HG03520 (cell line): ENCODE measurements around the gene GFER.
"Not testable (repeated sequence)": the region's sequence is repeated elsewhere in the genome, so short reads cannot be mapped to it uniquely, and the experiment has no call there.

Experiments used
- ATAC-seq: cut with Tn5 transposase; IDR thresholded peaks from one replicate; pipeline ENCODE4 v1.9.1; 2021; ENCODE audit warnings: mild to moderate bottlenecking, moderate library complexity; ENCODE audit not compliant: unreplicated experiment

The GFER gene

DNA sequence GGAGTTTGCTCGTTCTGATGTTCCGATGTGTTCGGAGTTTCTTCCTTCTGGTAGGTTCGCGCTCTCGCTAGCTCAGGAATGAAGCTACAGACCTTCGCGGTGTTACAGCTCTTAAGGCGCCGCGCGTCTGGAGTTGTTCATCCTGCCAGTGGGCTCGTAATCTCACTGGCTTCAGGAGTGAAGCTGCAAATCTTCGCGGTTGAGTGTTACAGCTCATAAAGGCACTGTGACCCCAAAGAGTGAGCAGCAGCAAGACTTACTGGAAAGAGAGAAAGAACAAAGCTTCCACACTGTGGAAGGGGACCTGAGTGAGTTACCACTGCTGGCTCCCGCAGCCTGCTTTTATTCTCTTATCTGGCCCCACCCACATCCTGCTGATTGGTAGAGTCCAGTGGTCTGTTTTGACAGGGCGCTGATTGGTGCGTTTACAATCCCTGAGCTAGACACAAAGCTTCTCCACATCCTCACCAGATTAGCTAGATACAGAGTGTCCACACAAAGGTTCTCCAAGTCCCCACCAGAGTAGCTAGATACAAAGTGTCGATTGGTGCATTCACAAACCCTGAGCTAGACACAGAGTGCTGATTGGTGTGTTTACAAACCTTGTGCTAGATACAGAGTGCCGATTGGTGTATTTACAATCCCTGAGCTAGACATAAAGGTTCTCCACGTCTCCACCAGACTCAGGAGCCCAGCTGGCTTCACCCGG, 26.4 kb upstream of the GFER start:
- ATAC-seq: not testable (repeated sequence)

GRCh38 chr16:1958143-1958491, 25.9 kb upstream of the GFER start:
- not testable (repeated sequence) for ATAC-seq

GRCh38 chr16:1958715-1959268, 25.2 kb upstream of the GFER start:
- no peak for ATAC-seq

- peak; percentile 67 for ATAC-seq
Measured at GRCh38 chr16:1959269-1960039, 24.5 kb upstream of the GFER start, which contains the start of gene NDUFB10. Gene NDUFB10 (plus strand): TSS chr16:1959538. CDS start chr16:1959625, 87 bp downstream.

DNA sequence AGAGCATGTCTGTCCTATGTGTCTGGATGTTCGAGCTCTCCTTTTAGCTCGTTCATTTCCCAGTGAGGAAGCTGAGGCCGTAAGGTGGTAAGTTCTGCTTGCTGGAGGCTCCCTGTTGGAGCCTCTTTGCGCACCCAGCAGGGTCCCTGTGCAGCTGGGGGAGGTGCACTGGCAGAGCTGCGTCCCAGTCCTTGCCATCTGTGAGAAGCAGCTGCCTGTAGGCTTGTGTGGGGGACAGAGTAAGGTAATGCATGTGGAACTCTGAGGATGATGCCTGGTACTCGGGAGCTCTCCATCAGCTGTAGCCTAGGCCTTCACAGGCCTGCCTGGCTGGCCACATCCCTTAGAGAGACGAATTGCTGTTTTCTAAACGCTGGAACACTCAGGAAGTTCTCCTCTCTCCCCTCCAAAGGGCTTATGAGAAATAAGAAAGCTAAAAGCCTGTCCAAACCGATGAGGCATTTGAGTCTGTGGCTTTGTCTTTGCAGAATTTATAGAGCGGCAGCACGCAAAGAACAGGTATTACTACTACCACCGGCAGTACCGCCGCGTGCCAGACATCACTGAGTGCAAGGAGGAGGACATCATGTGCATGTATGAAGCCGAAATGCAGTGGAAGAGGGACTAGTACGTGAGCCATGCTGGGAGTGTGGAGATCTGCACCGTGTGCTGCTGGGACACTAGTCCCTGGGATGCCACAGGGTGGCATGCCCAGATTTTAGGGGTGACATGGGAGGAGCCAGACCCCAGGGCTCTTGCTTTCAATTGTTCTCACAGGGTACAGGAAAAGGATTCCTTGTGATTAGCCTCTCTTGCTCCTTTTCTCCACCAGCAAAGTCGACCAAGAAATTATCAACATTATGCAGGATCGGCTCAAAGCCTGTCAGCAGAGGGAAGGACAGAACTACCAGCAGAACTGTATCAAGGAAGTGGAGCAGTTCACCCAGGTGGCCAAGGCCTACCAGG, 23.0 kb upstream of the GFER start:
- ATAC-seq: no peak

- ATAC-seq: no peak
Measured at GRCh38 chr16:1961651-1962067, 22.3 kb upstream of the GFER start.

GRCh38 chr16:1962161-1963153, 21.5 kb upstream of the GFER start:
- not testable (repeated sequence) for ATAC-seq

DNA sequence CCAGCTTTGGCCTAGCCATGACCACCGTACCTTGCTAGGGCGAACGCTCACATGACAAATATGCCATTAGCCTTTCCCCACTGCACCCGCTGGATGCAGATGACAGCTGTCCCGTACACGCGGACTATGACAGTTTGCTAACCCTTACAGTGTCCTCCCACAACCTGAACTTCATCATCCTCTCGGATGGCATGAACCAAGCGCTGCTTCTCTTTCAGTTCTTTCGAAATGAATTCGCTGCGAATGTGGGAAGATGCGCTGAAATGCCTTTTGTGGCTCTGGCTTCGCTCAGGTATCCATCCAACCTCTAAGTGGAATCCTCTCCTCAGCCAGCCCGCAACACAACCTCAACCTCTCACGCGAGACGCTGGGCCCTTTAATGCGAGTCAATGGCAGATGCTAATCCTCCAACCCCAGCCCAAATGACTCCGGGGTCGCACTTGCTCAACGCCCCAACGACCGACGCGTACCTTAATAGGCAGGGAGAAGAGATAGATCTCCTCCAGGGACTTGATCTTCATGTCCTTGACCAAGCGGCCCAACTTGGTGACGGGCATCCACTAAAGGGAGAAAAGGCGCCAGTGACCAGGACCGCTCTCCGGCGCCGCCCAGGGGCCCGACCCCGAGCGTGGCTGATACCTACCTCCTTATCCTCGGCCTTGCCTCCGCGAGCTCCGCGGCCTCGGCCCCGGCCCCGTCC, 20.0 kb upstream of the GFER start:
- ATAC-seq: peak; percentile 1

- ATAC-seq: peak; percentile 81
Measured at GRCh38 chr16:1964506-1965395, 19.2 kb upstream of the GFER start, which contains the start of gene RPS2. Gene RPS2 (minus strand): TSS chr16:1964826. CDS start chr16:1964625, 201 bp downstream.

- ATAC-seq: no peak
Measured at GRCh38 chr16:1965396-1966001, 18.5 kb upstream of the GFER start.

DNA sequence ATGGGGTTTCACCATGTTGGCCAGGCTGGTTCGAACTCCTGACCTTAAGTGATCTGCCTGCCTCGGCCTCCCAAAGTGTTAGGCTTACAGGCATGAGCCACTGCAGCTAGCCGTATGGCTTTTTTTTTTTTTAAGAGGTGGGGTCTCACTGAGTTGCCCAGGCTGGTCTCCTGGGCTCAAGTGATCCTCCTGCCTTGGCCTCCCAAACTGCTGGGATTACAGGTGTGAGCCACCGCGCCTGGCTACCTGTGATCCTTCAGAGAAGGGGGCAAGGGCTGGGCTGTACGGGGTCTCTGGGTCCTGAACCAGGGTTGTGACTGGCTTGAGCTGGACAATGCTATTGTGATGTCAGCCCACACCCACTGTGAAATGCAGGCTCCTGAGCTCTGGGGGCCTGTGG, 17.5 kb upstream of the GFER start, which contains the start of gene RNF151:
Gene RNF151 (plus strand): TSS at position 397 of the 400 bp plus-strand sequence. CDS start 26 bp downstream, outside the sequence.
- ATAC-seq: no peak

DNA sequence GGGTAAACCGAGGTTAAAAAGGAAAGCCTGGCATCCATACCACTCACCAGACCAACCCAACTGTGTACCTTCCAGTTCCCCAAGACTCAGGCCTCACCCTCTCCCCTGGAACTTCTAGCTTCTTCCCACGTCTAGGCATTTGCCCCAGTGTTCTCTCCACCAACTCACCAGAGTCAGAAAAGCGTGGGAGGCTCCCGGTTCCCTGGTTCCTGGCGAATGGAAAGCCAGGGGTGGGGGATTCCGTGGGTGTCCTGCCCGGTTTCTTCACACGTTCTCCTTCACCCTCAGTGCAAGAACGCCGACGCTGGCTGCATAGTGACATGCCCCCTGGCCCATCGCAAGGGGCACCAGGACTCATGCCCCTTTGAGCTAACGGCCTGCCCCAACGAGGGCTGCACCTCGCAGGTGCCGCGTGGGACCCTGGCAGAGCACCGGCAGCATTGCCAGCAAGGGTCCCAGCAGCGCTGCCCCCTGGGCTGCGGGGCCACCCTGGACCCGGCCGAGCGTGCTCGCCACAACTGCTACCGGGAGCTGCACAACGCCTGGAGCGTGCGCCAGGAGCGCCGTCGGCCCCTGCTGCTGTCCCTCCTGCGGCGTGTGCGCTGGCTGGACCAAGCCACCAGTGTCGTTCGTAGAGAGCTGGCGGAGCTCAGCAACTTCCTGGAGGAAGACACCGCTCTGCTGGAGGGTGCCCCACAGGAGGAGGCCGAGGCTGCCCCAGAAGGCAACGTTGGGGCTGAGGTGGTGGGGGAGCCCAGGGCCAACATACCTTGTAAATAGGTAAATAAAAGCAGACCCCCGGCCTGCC, 15.6 kb upstream of the GFER start:
- ATAC-seq: no peak

GRCh38 chr16:1971796-1972489, 12.1 kb upstream of the GFER start, which contains the start of gene TBL3:
Gene TBL3 (plus strand): TSS chr16:1972053. CDS start chr16:1972165, 112 bp downstream.
- peak; percentile 73 for ATAC-seq

DNA sequence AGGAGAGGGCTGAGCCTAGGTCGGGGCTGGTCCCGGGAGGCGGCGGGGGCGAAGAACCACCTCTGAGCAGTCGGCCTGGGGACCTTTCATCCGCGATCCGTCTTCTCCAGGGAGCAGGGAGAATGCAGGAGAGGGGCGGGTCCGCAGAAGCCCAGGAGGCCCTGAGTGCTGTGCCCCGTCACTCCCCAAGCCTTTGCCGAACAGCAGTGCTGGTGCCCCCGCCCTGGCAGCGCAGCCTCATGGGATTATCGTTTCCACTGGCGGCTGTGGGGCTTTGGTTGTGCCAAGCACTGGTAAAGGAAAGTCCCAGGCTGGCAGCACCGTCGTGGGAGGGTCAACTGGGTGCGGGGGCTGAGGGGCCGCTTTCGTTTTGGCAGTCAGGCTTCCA, 11.5 kb upstream of the GFER start:
- peak; percentile 6 for ATAC-seq

GRCh38 chr16:1973461-1974156, 10.4 kb upstream of the GFER start:
- no peak for ATAC-seq
